Adrenal gland (tissue), 5 donors: ENCODE measurements around the gene ARG2.
"Not testable (repeated sequence)": the region's sequence is repeated elsewhere in the genome, so short reads cannot be mapped to it uniquely, and the experiment has no call there.

Source experiments
- CTCF ChIP-seq, 6 experiments: fragments of 450-650 bp in 4 of 6; fragments of 200-600 bp in 2 of 6; sonication (generic) in 1 of 6; IDR thresholded peaks; 1 replicate in 5 of 6; 2 replicates in 1 of 6; pipeline versions ENCODE4 v1.5.1 to v1.8.0; 2016 to 2021; ENCODE audit warnings: antibody characterized with exemption in 6 of 6, mild to moderate bottlenecking in 2 of 6, moderate library complexity in 1 of 6
- POLR2A ChIP-seq, 2 donors: fragments of 450-650 bp; IDR thresholded peaks; one replicate each; pipeline ENCODE4 v1.6.1; 2017; ENCODE audit warnings: antibody characterized with exemption in 2 of 2, mild to moderate bottlenecking in 2 of 2, moderate library complexity in 1 of 2
- donor health status: DM: no; HTN: no; CAD: no.

GRCh38 chr14:67600562-67600974 lies 19.2 kb upstream of the ARG2 start:
- TF ChIP-seq CTCF, POLR2A (IDR thresholded peaks at IDR 0.05): not testable (repeated sequence)
